ENCODE measurements around the gene KATNBL1.

Gene KATNBL1

GRCh38 chr15:34111488-34111887 lies 98.4 kb downstream of the KATNBL1 start:
- DNase-seq, result no peak

DNA sequence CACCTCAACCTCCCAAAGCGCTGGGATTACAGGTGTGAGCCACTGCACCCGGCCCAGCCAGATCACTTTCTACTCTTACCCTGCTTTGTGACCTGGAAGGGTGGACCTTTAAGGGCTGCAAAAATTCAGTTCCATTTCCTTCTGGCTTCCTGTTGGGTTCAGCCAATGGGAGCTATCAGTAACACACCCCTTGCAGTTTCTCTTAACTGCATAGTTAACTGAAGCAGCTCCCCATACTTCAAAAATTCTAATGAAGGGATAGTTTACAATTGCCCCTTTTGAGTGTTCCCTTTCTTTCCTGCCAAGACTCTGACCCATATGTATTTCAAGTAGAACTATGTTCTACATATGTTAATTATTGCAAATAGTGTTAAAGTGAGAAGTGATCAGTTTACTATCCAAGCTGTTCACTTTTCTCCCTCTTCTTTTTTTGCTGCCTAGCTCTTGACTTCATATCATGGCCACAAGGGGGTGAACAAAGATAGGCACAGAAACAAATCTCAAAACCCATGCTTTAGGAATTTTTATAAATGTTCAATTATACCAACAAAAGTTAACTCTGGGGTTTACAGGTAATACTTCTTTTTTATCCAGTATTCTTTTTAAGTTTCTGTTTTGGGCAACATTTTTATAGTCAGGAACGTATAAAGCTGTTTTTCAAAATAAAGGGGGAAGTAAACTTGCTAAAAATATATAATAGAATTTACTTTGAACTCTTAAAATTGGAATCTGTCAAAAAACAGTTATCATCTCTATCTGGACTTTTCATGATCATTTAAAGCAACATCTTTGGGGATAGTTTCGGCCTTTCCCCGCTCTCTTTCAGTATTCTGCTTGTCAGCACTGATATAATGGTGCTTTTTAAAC lies 99.9 kb downstream of the KATNBL1 start:
- DNase-seq, result peak; percentile 40

DNA sequence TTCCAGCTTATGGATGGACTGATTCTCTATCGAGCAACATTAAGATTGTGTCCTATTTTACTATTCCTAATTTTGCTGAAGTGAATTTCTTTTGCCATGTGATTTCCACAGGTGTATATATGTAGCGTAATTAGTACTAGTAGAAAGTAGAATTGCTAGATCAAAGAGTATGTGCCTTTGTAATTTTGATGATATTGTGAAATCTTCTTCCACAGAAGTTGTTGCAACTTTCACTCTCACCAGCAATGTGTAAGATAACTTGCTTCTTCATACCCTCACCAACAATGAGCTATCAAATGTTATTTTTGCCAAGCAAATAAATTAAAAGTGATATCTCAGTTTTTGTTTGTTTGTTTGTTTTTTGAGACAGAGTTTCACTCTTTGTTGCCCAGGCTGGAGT lies 102.6 kb downstream of the KATNBL1 start:
- DNase-seq, result no peak

DNA sequence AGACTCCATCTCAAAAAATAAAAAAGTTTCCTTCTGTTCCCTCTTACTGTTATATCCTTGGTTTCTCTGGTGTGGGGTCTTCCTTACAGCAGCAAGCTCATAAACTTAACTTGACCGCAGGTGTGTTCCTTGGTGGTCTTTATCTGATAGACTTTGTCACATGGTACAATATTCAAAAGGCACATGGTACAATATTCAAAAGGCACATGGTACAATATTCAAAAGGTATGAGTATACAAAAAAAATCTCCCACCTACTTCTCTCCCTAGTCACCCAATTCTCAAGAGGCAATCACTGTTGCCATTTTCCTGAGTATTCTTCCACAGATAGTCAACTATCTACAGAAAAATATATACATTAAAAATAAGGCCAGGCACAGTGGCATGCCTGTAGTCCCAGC lies 103.5 kb downstream of the KATNBL1 start:
- DNase-seq, result no peak

DNA sequence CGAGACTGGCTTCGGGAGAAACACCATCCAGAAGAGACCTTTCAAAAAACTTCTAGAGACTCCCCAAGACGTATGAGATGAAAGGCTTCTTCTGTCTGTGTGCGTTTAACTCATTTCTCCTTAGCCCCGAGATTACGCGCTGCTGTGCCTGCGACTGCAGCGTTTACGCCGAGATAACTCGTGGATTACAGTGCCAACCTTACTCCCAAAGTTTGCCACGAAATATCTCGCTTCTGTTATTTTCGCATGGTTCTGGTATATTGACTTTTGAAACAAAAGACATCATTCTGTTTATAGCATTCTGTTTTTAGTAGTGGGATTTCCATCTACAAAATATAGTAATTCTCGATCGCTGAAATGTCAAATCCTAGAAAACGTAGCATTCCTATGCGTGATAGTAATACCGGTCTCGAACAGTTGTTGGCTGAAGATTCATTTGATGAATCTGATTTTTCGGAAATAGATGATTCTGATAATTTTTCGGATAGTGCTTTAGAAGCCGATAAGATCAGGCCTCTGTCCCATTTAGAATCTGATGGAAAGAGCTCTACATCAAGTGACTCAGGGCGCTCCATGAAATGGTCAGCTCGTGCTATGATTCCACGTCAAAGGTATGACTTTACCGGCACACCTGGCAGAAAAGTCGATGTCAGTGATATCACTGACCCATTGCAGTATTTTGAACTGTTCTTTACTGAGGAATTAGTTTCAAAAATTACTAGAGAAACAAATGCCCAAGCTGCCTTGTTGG lies 107.5 kb downstream of the KATNBL1 start:
- DNase-seq, result no peak

- DNase-seq, result peak; percentile 99
Observed at GRCh38 chr15:34101366-34102174, 108.3 kb downstream of the KATNBL1 start, which contains the start of the genes EMC7 and PGBD4. EMC7 (minus strand) TSS chr15:34101862; CDS start chr15:34101839, 23 bp downstream. PGBD4 (plus strand) TSS chr15:34102083; CDS start chr15:34102532, 449 bp downstream.

GRCh38 chr15:34099914-34100313 lies 110.0 kb downstream of the KATNBL1 start:
- DNase-seq, result no peak

Measured in CD4-positive, alpha-beta T cell treated with Interleukin-10 for 1 hour (primary cell).